Measurements from ENCODE around the gene FHAD1.
A peak's percentile ranks its signal among the peaks of the same experiment; 100 is the strongest.
"Not testable (repeated sequence)": the region's sequence is repeated elsewhere in the genome, so short reads cannot be mapped to it uniquely, and the experiment has no call there.

FHAD1 gene

DNA sequence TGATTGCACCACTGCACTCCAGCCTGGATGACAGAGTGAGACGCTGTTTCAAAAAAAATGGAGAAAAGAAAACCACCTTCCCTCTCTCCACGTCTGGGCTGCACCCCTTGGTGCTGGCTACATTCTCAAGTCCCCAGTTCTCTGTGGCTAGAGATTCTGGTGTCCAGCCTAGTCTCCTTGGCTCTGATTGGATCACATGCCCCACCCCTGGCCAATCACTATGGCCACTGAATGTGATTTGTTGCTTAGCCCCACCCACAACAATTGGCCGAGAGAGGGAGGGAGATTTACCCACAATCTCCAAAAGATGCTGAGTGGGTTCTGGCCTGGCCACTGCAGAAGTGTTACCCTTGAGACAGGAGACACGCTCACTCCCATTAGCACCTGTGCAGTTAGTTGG is 39.4 kb downstream of the FHAD1 start:
- no peak overlapping the region for H3K4me3 Mint-ChIP-seq
- no peak overlapping the region for H3K27ac Mint-ChIP-seq
- no peaks in the 10 kb centered on the region for H3K36me3 Mint-ChIP-seq (ENCODE audit: low read depth)
- no peaks in the 10 kb centered on the region for H3K4me1 Mint-ChIP-seq (ENCODE audit: low read depth)
- no peak for DNase-seq (ENCODE audit: low spot score)
- H3K27me3 Mint-ChIP-seq (ENCODE audit: low read depth): peaks cover 6% of the 10 kb centered on the region
- peaks cover 7% of the 10 kb centered on the region for H3K9me3 Mint-ChIP-seq

DNA sequence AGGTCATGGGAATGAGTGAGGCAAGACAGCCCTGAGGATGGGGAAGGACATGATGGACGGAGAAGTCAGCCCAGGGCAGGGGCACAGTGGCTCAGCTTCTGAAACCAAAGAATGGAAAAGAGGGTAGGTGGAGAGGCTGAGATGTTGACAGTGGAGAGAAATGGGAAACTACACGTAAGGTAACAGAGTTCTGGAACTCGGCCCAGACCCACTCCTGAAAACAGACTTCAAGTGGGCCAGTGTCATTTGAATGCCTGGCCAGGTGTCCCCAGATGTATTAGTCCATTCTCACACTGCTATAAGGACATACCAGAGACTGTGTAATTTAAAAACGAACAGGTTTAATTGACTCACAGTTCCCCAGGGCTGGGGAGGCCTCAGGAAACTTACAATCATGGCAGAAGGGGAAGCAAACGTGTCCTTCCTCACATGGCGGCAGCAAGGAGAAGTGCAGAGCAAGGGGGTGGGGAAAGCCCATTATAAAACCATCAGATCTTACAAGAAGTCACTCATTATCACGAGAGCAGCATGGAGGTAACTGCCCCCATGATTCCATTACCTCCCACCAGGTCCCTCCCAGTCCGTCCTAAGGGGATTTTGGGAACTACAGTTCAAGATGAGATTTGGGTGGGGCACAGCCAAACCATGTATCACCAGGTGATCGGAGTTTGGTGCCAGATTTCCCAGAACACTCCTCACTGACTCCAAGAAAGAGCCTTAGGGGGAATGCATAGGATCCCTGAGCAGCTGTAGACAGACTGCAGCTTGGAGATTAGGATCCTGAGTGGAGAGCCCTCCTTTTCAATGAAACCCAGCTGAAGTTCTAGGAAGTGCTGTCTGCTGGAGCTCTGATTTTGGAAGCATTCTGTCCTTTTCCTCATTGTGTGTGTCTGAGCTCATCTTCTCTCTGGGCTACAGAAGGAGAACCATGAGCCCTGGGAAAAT is 40.3 kb downstream of the FHAD1 start:
- H3K36me3 Mint-ChIP-seq (ENCODE audit: low read depth): no peaks in the 10 kb centered on the region
- H3K27ac Mint-ChIP-seq: no peak overlapping the region
- DNase-seq (ENCODE audit: low spot score): no peak
- H3K9me3 Mint-ChIP-seq: peaks cover 7% of the 10 kb centered on the region
- no peak overlapping the region for H3K4me3 Mint-ChIP-seq
- H3K27me3 Mint-ChIP-seq (ENCODE audit: low read depth): peaks cover 2% of the 10 kb centered on the region
- H3K4me1 Mint-ChIP-seq (ENCODE audit: low read depth): no peaks in the 10 kb centered on the region

- no peaks in the 10 kb centered on the region for H3K4me1 Mint-ChIP-seq (ENCODE audit: low read depth)
- DNase-seq (ENCODE audit: low spot score): no peak
- peaks cover 2% of the 10 kb centered on the region for H3K27me3 Mint-ChIP-seq (ENCODE audit: low read depth)
- peaks cover 7% of the 10 kb centered on the region for H3K9me3 Mint-ChIP-seq
- no peak overlapping the region for H3K27ac Mint-ChIP-seq
- no peak overlapping the region for H3K4me3 Mint-ChIP-seq
- H3K36me3 Mint-ChIP-seq (ENCODE audit: low read depth): no peaks in the 10 kb centered on the region
Measured at GRCh38 chr1:15288173-15288926, 41.3 kb downstream of the FHAD1 start.

- H3K4me1 Mint-ChIP-seq (ENCODE audit: low read depth): no peaks in the 10 kb centered on the region
- H3K27ac Mint-ChIP-seq: no peak overlapping the region
- peaks cover 2% of the 10 kb centered on the region for H3K27me3 Mint-ChIP-seq (ENCODE audit: low read depth)
- no peak for DNase-seq (ENCODE audit: low spot score)
- peaks cover 7% of the 10 kb centered on the region for H3K9me3 Mint-ChIP-seq
- no peak overlapping the region for H3K4me3 Mint-ChIP-seq
- no peaks in the 10 kb centered on the region for H3K36me3 Mint-ChIP-seq (ENCODE audit: low read depth)
Measured at GRCh38 chr1:15289251-15289651, 42.2 kb downstream of the FHAD1 start.

- no peak overlapping the region for H3K4me3 Mint-ChIP-seq
- H3K36me3 Mint-ChIP-seq (ENCODE audit: low read depth): no peaks in the 10 kb centered on the region
- peak; percentile 35 for DNase-seq (ENCODE audit: low spot score)
- H3K4me1 Mint-ChIP-seq (ENCODE audit: low read depth): no peaks in the 10 kb centered on the region
- peaks cover 7% of the 10 kb centered on the region for H3K9me3 Mint-ChIP-seq
- no peak overlapping the region for H3K27ac Mint-ChIP-seq
- peaks cover 2% of the 10 kb centered on the region for H3K27me3 Mint-ChIP-seq (ENCODE audit: low read depth)
Measured at GRCh38 chr1:15290382-15290781, 43.4 kb downstream of the FHAD1 start.

DNA sequence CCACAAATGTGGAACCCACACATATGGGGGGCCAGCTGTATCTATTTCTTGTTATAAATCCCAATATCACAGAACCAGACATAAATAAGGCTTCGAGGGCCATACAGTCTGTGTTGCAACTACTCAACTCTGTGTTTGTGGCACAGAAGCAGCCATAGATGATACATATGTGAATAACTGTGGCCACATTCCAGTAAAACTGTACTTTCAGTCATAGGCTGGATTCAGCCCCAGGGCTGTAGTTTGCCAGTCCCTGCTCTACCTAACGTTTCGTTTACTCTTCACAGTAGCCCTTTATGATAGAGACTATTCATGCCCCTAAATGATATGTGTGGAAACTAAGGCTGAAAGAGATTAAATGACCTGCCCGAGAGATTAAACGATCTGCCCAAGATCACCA is 48.7 kb downstream of the FHAD1 start:
- Mint-ChIP-seq H3K27ac (peak overlapping the region; percentile 31), H3K27me3 (ENCODE audit: low read depth) (no peaks in the 10 kb centered on the region), H3K36me3 (ENCODE audit: low read depth) (no peaks in the 10 kb centered on the region), H3K4me1 (ENCODE audit: low read depth) (peaks cover 4% of the 10 kb centered on the region), H3K9me3 (no peaks in the 10 kb centered on the region), H3K4me3 (no peak overlapping the region)
- DNase-seq (ENCODE audit: low spot score): no peak

- Mint-ChIP-seq H3K4me3 (no peak overlapping the region), H3K4me1 (ENCODE audit: low read depth) (peaks cover 4% of the 10 kb centered on the region), H3K9me3 (no peaks in the 10 kb centered on the region), H3K27ac (no peak overlapping the region), H3K27me3 (ENCODE audit: low read depth) (no peaks in the 10 kb centered on the region), H3K36me3 (ENCODE audit: low read depth) (no peaks in the 10 kb centered on the region)
- peak; percentile 12 for DNase-seq (ENCODE audit: low spot score)
Measured at GRCh38 chr1:15296585-15297321, 49.7 kb downstream of the FHAD1 start.

- not testable (repeated sequence) for DNase-seq (ENCODE audit: low spot score); H3K4me3 Mint-ChIP-seq; H3K27ac Mint-ChIP-seq; H3K9me3 Mint-ChIP-seq; H3K36me3 Mint-ChIP-seq (ENCODE audit: low read depth); H3K4me1 Mint-ChIP-seq (ENCODE audit: low read depth); H3K27me3 Mint-ChIP-seq (ENCODE audit: low read depth)
Measured at GRCh38 chr1:15297975-15298374, 51.0 kb downstream of the FHAD1 start.

DNA sequence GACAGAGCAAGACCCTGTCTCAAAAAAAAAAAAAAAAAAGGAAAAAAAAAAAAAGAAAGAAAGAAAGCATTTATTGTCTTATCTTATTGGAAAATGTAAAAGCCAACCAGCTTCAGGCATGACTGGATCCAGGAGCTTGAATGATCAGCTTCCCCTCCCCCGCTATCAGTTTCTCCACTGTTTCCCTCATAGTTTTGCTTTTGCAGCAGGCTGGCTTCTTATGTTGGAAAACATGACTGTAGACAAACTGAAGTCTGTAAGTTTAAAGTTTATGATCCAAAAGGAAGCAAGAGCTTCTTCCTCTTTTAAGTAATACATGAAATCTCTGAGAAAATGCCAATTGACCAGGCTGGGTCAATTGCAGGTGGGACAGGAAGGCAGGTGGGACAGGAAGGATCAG is 52.2 kb downstream of the FHAD1 start:
- no peak for DNase-seq (ENCODE audit: low spot score)
- Mint-ChIP-seq H3K4me3 (no peak overlapping the region), H3K9me3 (no peaks in the 10 kb centered on the region), H3K27me3 (ENCODE audit: low read depth) (no peaks in the 10 kb centered on the region), H3K27ac (no peak overlapping the region), H3K4me1 (ENCODE audit: low read depth) (peaks cover 4% of the 10 kb centered on the region), H3K36me3 (ENCODE audit: low read depth) (no peaks in the 10 kb centered on the region)

GRCh38 chr1:15299806-15300205 is 52.8 kb downstream of the FHAD1 start:
- Mint-ChIP-seq H3K36me3 (ENCODE audit: low read depth) (no peaks in the 10 kb centered on the region), H3K4me3 (no peak overlapping the region), H3K4me1 (ENCODE audit: low read depth) (peaks cover 4% of the 10 kb centered on the region), H3K27ac (no peak overlapping the region), H3K9me3 (no peaks in the 10 kb centered on the region), H3K27me3 (ENCODE audit: low read depth) (peaks cover 2% of the 10 kb centered on the region)
- DNase-seq (ENCODE audit: low spot score): no peak

- Mint-ChIP-seq H3K4me3 (no peak overlapping the region), H3K27me3 (ENCODE audit: low read depth) (peaks cover 4% of the 10 kb centered on the region), H3K27ac (no peak overlapping the region)
Measured at GRCh38 chr1:15303935-15304334, 56.9 kb downstream of the FHAD1 start.

DNA sequence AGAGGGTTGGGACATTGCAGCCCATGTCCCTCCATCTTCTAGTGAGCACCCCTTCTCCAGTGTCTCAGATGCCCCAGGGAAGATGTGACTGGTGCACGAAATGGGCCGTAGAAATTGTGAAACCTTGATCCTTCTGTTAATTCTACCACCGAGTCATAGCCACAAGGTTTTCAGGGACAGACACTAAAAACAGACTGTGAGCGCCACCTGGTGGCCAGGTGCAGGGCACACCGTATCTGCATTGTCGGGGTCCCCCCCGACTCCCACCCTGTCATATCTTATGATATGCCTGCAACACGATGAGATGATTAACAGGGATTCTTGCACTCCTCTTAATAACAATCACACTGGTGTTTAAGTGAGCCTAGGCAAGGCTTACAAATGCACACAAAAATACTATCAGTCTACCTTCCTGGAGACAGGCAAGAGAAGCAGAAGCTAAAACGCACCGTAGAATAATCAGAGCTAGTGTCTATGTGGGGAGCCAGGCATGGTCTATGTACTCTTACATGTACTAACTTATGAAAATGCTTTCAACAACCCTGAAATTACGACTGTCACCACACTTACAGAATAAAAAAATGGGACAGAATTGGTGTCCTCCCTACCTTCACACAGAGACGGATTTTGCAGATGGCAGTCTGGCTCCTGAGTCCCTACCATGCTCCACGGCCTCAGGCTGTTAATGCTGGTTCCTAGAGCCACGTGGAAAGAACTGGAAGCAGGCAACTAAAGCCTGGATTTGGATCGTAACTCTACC is 57.9 kb downstream of the FHAD1 start:
- Mint-ChIP-seq H3K4me3 (no peak overlapping the region), H3K27ac (no peak overlapping the region), H3K4me1 (ENCODE audit: low read depth) (no peaks in the 10 kb centered on the region), H3K36me3 (ENCODE audit: low read depth) (no peaks in the 10 kb centered on the region), H3K9me3 (no peaks in the 10 kb centered on the region), H3K27me3 (ENCODE audit: low read depth) (peaks cover 7% of the 10 kb centered on the region)
- DNase-seq (ENCODE audit: low spot score): peak; percentile 36

More at GRCh38 chr1:15303935-15304334, 56.9 kb downstream of the FHAD1 start:
- no peak for DNase-seq (ENCODE audit: low spot score)
- Mint-ChIP-seq H3K9me3 (no peaks in the 10 kb centered on the region), H3K4me1 (ENCODE audit: low read depth) (no peaks in the 10 kb centered on the region), H3K36me3 (ENCODE audit: low read depth) (no peaks in the 10 kb centered on the region)

DNA sequence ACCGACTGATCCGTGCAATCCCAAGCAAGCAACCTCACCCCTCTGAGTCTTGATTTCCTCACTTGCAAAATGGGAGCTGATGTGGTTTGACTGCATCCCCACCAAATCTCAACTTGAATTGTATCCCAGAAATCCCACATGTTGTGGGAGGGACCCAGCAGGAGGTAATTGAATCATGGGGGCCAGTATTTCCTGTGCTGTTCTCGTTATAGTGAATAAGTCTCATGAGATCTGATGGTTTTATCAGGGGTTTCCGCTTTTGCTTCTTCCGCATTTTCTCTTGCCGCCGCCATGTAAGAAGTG is 58.4 kb downstream of the FHAD1 start:
- H3K4me3 Mint-ChIP-seq: no peak overlapping the region
- H3K27ac Mint-ChIP-seq: no peak overlapping the region
- H3K9me3 Mint-ChIP-seq: no peaks in the 10 kb centered on the region
- no peak for DNase-seq (ENCODE audit: low spot score)
- H3K4me1 Mint-ChIP-seq (ENCODE audit: low read depth): no peaks in the 10 kb centered on the region
- peaks cover 7% of the 10 kb centered on the region for H3K27me3 Mint-ChIP-seq (ENCODE audit: low read depth)
- H3K36me3 Mint-ChIP-seq (ENCODE audit: low read depth): no peaks in the 10 kb centered on the region

Measured in T-helper 2 cell treated with Interferon-gamma antibody and Interleukin-4, amounts not matched to agents 5 μg/mL and 100 μg/mL, for 36 hours (primary cell).